HG02571 (cell line): ENCODE results near the gene ACVR1.
"Not testable (repeated sequence)": the region's sequence is repeated elsewhere in the genome, so short reads cannot be mapped to it uniquely, and the experiment has no call there.

Experiments
- ATAC-seq: cut with Tn5 transposase; IDR thresholded peaks from one replicate; pipeline ENCODE4 v1.9.1; 2021; ENCODE audit warnings: mild to moderate bottlenecking, moderate library complexity; ENCODE audit not compliant: unreplicated experiment

ACVR1 gene

DNA sequence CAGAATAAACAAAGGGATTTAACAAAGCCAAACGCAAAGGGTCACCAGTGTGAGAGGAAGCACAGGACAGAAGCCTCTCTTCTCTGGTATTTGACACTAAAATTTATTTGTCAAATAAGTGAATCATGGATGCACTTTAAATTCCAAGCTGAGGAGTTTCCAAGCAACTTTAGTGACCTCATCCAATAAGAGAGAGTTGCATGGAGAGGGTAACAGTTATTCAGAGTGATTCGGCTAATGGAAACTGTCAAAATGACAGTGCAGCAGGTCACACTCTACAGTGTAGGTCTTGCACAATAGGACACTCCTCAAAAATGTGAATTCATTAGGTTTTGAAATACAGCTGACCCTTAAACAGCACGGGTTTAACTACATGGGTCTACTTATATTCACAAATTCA, 143.5 kb downstream of the ACVR1 start:
- no peak for ATAC-seq

DNA sequence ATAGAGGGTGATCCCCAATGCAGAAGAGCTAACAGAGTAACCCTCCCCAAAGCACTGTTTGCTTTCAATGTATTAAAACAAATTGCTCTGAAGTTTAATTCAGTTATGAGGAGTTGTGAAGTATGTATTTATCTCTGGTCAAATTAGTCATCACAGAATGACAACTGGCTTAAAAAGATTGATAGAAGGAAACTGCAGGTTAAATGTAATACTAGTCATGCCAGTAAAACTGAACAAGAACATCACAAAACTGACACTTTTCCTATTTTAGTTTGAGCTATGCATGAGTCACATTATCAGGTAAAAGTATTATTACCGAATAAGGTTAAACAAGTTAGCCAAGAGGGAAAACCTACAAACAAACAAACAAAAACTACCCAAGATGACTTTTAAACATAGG, 148.4 kb downstream of the ACVR1 start:
- no peak for ATAC-seq

DNA sequence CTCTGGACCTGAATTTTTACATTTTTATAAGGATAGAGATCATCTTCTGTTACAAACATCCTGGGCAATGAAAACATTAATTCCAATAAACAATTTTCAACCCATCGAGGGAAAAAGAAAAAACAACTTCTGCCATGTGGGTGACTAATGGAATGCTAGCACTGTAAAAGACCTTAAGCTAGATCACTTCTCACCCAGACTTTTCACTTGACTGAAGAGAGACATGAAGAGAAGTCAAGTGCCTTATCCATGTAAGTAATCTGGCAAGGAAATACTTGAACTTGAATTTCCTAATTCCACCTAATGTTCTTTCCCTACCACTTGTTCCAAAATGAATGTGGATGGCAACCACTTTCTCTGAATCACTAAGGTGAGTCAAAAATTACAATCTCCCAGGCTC, 149.2 kb downstream of the ACVR1 start:
- ATAC-seq: no peak

DNA sequence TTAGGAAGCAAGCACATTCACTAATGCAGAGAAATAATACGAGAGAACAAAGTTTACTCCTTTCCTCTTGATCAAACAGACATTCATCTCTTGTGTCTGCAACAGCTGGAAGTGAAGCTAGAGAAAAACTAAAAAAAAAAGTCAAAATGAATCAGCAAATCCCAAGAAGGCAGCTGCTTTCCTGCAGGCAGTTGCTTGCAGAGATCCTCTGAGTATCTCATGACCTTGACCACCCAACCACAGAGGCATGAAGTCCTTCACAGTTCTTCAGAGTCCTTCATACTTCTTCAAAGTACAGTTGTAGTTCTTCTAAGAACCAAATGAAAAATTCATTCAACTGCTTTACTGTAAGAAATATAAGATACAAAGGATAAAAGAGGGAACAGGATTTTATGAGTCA, 150.3 kb downstream of the ACVR1 start:
- ATAC-seq: no peak

DNA sequence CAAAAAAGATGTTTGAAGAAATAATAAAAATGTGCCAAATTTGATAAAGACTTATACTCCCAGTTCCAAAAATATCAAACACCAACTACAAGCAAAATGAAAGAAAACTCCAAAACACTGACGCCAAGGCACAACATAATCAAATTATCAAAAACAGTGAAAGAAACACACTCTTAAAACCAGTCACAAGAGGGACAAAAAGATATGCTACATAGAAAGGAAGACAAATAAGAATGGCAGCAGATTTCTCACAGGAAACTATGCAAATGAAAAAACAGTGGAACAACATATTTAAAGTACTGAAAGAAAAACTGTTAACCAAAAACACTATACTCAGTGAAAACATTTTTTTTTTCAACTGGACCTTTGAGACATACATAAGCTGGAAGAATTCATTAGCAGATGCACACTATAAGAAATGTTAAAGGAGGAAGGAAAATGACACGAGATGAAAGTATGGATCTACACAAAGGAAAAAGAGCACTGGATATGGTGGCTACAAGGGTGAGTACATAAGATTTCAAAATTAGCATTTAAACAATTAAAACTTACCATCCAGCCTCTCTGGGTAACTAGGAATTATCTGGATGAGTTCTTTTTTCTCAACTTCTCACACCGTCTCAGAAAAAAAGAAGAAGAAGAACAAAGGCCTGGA, 153.4 kb downstream of the ACVR1 start:
- no peak for ATAC-seq

DNA sequence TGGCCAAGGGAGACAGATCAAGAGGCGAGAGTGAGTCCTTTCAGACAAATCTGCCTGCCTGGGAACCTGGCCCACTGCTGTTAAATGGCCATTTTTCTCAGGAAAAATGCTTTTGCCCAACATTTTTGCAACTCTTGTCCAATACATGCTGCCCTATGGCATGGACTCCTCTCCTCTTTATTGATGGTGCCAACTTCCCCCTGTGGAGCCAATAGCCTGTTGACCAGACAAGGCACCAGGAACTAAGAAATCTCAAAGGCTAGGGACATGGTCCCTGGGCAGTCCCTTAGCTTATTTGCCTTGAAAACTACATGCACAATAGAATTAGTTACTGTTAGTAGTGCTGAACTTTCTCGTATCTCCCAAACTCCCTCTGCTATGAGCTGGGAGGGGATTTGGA, 155.6 kb downstream of the ACVR1 start:
- ATAC-seq: no peak

DNA sequence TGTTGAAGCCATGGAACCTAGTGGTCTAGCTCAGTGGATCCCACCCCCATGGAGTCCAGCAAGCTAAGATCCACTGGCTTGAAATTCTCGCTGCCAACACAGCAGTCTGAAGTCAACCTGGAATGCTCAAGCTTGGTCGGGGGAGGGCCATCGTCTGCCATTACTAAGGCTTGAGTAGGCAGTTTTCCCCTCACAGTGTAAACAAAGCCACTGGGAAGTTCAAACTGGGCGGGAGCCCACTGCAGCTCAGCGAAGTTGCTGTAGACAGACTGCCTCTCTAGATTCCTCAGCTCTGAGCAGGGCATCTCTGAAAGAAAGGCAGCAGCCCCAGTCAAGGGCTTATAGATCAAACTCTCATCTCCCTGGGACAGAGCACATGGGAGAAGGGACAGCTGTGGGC, 171.5 kb downstream of the ACVR1 start:
- not testable (repeated sequence) for ATAC-seq

DNA sequence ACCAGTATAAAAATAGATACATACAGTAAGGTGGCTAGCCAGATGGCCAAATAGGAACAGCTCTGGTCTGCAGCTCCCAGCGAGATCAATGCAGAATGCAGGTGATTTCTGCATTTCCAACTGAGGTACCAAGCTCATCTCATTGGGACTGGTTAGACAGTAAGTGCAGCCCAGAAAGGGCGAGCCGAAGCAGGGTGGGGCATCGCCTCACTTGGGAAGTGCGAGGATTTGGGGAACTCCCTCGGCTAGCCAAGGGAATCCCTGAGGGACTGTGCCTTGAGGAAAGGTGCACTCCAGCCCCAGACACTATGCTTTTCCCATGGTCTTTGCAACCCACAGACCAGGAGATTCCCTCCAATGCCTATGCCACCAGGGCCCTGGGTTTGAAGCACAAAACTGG, 172.0 kb downstream of the ACVR1 start:
- not testable (repeated sequence) for ATAC-seq

DNA sequence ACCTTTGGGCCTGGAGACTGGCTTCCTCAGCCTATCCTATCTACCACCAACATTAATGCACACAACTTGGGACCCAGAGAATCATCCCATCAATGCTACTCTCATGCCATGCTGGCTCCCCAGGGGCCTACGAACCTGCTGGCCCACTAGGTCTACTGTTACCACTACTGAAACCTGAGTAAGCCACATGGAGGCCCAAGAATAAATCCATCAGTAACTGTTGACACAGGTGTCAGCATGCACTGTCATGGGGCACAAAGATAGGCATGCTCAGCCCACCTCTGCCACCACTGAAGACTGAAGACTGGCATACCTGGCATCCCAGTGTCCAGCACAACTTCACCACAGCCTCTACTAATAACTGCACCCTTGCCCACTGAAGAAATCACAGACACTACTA, 176.3 kb downstream of the ACVR1 start:
- ATAC-seq: no peak

DNA sequence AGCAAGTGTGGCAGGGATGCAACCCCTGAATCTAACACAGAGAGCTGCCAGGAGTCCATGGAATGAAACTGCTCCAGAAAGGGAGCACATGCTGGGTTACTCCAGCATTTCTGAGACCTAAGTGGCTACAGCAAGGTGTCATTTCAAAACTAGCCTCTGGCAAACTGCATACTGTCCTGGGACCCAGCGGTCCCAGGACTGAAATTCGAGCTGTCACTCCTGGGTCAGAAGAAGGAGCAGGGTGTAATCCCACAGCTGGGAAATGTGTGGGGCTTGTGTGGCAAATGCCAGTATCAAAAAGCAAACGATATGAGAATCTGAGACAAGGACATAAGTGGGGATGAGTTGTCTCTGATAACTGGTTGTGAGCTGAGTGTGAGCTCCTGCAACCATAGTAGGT, 177.1 kb downstream of the ACVR1 start:
- no peak for ATAC-seq

DNA sequence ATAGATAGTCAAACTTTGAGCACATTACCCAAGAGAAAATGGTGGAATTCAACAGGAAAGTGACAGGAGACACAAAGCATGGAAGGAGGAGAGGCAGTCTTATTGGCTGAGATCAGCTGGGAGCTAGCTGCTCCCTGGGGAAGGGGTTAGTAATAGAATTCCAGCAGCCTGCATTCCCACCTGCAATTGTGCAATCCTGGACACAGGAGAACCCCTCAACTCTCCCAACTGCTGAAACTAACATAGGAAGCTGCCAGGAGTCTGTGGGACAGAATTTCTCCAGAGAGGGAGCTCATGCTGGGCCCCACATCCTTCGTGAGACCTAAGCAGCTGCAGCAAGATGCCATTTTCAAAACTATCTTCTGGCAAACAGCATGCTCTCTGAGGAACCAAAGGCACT, 177.7 kb downstream of the ACVR1 start:
- no peak for ATAC-seq

DNA sequence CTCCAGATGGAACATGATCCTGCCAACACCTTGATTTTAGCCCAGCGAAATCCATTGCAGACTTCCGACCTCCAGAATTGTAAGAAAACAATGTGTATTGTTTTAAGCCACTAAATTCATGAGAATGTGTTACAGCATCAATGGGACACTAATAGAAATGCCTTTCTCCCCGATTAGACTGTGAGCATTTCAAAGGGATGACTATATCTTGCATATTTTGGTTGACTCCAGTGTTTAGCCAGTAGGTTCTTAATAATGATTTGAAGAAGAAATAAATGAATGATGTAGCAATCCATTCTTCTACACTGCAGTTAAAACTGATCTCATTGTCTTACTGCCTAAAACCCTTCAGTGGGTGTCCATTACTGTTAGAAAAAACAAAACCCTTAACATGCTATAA, 180.1 kb downstream of the ACVR1 start:
- no peak for ATAC-seq

DNA sequence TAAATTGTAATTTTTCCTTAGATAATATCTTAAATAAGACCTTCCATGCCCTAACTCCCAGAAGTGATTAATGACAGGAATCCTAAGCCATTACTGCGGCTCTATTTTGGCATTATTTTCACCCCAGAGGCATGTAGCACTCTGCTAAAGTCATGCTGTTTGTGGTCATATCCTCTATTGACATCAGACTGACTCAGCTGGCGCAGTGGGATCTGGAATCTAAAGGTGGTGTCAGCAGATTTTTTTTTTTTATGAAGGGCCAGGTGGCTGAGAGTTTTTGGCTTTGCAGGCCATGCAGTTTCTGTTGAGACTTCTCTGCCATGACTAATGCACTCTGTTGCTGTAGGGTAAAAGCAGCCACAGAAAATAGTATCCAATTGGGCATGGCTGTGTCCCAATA, 183.4 kb downstream of the ACVR1 start:
- ATAC-seq: no peak

DNA sequence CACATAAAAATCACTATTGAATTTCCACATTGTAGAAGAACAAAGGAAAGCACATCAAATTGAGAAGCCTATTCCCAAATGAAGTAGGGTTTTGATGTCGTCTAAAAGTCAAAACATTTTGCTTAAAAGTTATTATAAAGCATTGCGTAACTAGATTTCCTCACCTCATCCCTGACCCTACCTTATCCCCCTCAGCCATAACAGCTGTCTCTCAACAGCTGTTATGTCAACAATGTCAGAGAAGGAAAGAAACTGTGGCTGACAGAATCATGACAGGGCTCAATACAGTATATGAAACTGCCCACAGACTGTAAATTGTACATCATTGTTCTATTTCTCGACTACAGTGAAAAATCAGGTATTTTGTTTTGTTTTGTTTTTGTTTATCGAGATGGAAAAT, 184.4 kb downstream of the ACVR1 start:
- no peak for ATAC-seq

DNA sequence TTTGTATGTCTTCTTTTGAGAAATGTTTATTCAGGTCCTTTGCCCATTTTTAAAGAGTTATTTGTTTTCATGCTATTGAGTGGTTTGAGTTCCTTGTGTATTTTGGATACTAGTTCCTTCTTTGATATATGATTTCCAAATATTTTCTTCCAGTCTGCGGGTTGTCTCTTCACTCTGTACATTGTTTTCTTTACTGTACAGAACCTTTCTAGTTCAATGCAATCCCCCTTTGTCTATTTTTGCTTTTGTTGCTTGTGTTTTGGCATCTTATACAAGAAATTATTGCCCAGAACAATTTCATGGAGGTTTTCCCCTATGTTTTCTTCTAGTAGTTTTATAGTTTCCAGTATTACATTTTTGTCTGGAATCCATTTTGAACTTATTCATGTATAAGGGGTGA, 185.0 kb downstream of the ACVR1 start:
- no peak for ATAC-seq
